Fibroblast of pulmonary artery (primary cell): ENCODE data around the gene MYLK.

Experiments
- DNase-seq: peaks from one replicate; pipeline ENCODE4 v3.0.0-alpha.2; 2010; ENCODE audit warnings: low read depth
- H3K4me3 ChIP-seq: replicated peaks from 2 replicates; pipeline ENCODE4 v1.5.1; 2011; ENCODE audit warnings: low read depth, mild to moderate bottlenecking, control low read depth, low read length, moderate library complexity
- CTCF ChIP-seq: IDR thresholded peaks from 2 replicates; pipeline ENCODE4 v1.5.1; 2011; ENCODE audit warnings: mild to moderate bottlenecking, control low read depth, low read length, inconsistent platforms; ENCODE audit errors: missing control alignments

The MYLK gene

GRCh38 chr3:123656274-123656673 lies 227.9 kb downstream of the MYLK start:
- no peak for TF ChIP-seq CTCF
- DNase-seq, result no peak
- H3K4me3 ChIP-seq, result no peak overlapping the region

- no peak for DNase-seq
- no peak overlapping the region for H3K4me3 ChIP-seq
- TF ChIP-seq CTCF, result no peak
These were observed 228.7 kb downstream of the MYLK start for GRCh38 chr3:123655400-123655799.

GRCh38 chr3:123653221-123653682 lies 230.9 kb downstream of the MYLK start:
- no peak overlapping the region for H3K4me3 ChIP-seq
- peak; percentile 93 for DNase-seq
- TF ChIP-seq CTCF, result no peak

GRCh38 chr3:123652342-123652984 lies 231.7 kb downstream of the MYLK start:
- TF ChIP-seq CTCF, result peak; percentile 88
- peak; percentile 82 for DNase-seq
- H3K4me3 ChIP-seq, result no peak overlapping the region

- DNase-seq, result no peak
- peak; percentile 42 for TF ChIP-seq CTCF
- no peak overlapping the region for H3K4me3 ChIP-seq
These were observed 232.4 kb downstream of the MYLK start for GRCh38 chr3:123651449-123652341.

GRCh38 chr3:123650101-123650500 lies 234.0 kb downstream of the MYLK start:
- peak; percentile 52 for DNase-seq
- TF ChIP-seq CTCF, result no peak
- no peak overlapping the region for H3K4me3 ChIP-seq
